Gastrocnemius medialis (tissue), 4 donors: ENCODE results near the gene FRMD6. TPM values are rescaled to one million over a fixed set of nuclear protein-coding genes. Genes with fewer than 3 reads are reported as not detected.
A peak's percentile ranks its signal among the peaks of the same experiment; 100 is the strongest.

ENCODE experiments used
- ATAC-seq, 2 donors: fragments of 150-250 bp; one replicate each; pipeline ENCODE4 v1.9.1; 2016
- DNase-seq, 2 donors: peaks; one replicate each; pipeline ENCODE4 v3.0.0-alpha.2; 2019
- H3K27ac ChIP-seq, 4 donors: fragments of 200-600 bp; sonication (generic); 1 replicate in 1 of 4; 2 replicates in 3 of 4; pipeline ENCODE4 v1.5.1; 2016 to 2018; ENCODE audit warnings: mild to moderate bottlenecking in 2 of 4, moderate library complexity in 1 of 4
- H3K27me3 ChIP-seq, 3 donors: fragments of 200-600 bp; sonication (generic) in 2 of 3; 1 replicate in 1 of 3; 2 replicates in 2 of 3; pipeline versions ENCODE4 v1.5.1 to v1.6.0; 2016 to 2019; ENCODE audit warnings: mild to moderate bottlenecking in 1 of 3, moderate library complexity in 1 of 3
- H3K36me3 ChIP-seq, 2 donors: fragments of 200-600 bp; sonication (generic) in 1 of 2; one replicate each; pipeline ENCODE4 v1.5.1; 2017 to 2018
- H3K4me1 ChIP-seq, 2 donors: fragments of 200-600 bp; sonication (generic) in 1 of 2; one replicate each; pipeline ENCODE4 v1.5.1; 2016 to 2017; ENCODE audit warnings: mild to moderate bottlenecking in 2 of 2
- H3K4me3 ChIP-seq, 4 donors: fragments of 200-600 bp; sonication (generic) in 3 of 4; 1 replicate in 1 of 4; 2 replicates in 3 of 4; pipeline ENCODE4 v1.5.1; 2016 to 2019; ENCODE audit warnings: mild to moderate bottlenecking in 2 of 4
- H3K9me3 ChIP-seq, 3 donors: fragments of 200-600 bp; sonication (generic) in 2 of 3; 1 replicate in 1 of 3; 2 replicates in 2 of 3; pipeline ENCODE4 v1.5.1; 2016 to 2019
- POLR2A ChIP-seq, 2 donors: fragments of 450-650 bp; IDR thresholded peaks; one replicate each; pipeline ENCODE4 v1.6.1; 2017; ENCODE audit warnings: antibody characterized with exemption in 2 of 2, mild to moderate bottlenecking in 2 of 2, moderate library complexity in 2 of 2
- in situ Hi-C, 4 donors: fragments of 200-750 bp; cut with MboI; loops; one replicate each; pipeline versions ENCODE4 v1.15.0 to v1.8.0; 2017; ENCODE audit warnings: low sequenced_read_pairs in 4 of 4
- intact Hi-C: fragments of 100-400 bp; cut with DNase I; formaldehyde crosslinking; loops from one replicate; pipeline ENCODE4 v1.15.1; 2023; ENCODE audit warnings: low total_unique reads
- total RNA-seq, 4 donors: library from RNA; depleted of rRNA; stranded (reverse); fragments of >200 nt; gene quantifications; one replicate each; pipeline versions ENCODE4 v1.1.0 to v1.2.3, GENCODE V29; 2016
- TF ChIP-seq, protein P1 (sequence below), 5 experiments: fragments of 450-650 bp in 3 of 5; fragments of 200-600 bp in 2 of 5; sonication (generic) in 2 of 5; IDR thresholded peaks in 4 of 5; conservative IDR thresholded peaks in 1 of 5; 1 replicate in 4 of 5; 2 replicates in 1 of 5; pipeline ENCODE4 v1.5.1; 2016 to 2019; ENCODE audit warnings: antibody characterized with exemption in 5 of 5, mild to moderate bottlenecking in 3 of 5, moderate library complexity in 3 of 5

The FRMD6 gene
- total RNA-seq, 4 donors from 2014 or later, result 6.7 to 15.9 (median 13.0) TPM

GRCh38 chr14:51674294-51675002 lies 22.7 kb downstream of the FRMD6 start:
- peaks cover 13 to 24% of the 10 kb centered on the region in 2 donors for H3K4me1 ChIP-seq
- DNase-seq, result no peak
- H3K27me3 ChIP-seq, result no peaks in the 10 kb centered on the region
- no peaks in the 10 kb centered on the region for H3K9me3 ChIP-seq
- no peak for TF ChIP-seq POLR2A (IDR thresholded peaks at IDR 0.05)
- ATAC-seq, result no peak
- no peaks in the 10 kb centered on the region for H3K36me3 ChIP-seq
- H3K27ac ChIP-seq, result no peak overlapping the region
- no peak overlapping the region for H3K4me3 ChIP-seq
- intact Hi-C loops, result no loop called here
- in situ Hi-C loops, result no loop called here

GRCh38 chr14:51676549-51676948 lies 24.8 kb downstream of the FRMD6 start:
- ATAC-seq (no peak), DNase-seq (no peak)
- Histone ChIP-seq H3K36me3 (no peaks in the 10 kb centered on the region), H3K4me1 (peaks cover 13 to 28% of the 10 kb centered on the region in 2 donors), H3K4me3 (no peak overlapping the region), H3K27ac (peak overlapping the region in 2 of 4 donors; percentile 21 to 43), H3K9me3 (no peaks in the 10 kb centered on the region), H3K27me3 (no peaks in the 10 kb centered on the region)
- in situ Hi-C loops (no loop called here), intact Hi-C loops (no loop called here)
- no peak for TF ChIP-seq POLR2A (IDR thresholded peaks at IDR 0.05)
- TF ChIP-seq, protein P1, sequence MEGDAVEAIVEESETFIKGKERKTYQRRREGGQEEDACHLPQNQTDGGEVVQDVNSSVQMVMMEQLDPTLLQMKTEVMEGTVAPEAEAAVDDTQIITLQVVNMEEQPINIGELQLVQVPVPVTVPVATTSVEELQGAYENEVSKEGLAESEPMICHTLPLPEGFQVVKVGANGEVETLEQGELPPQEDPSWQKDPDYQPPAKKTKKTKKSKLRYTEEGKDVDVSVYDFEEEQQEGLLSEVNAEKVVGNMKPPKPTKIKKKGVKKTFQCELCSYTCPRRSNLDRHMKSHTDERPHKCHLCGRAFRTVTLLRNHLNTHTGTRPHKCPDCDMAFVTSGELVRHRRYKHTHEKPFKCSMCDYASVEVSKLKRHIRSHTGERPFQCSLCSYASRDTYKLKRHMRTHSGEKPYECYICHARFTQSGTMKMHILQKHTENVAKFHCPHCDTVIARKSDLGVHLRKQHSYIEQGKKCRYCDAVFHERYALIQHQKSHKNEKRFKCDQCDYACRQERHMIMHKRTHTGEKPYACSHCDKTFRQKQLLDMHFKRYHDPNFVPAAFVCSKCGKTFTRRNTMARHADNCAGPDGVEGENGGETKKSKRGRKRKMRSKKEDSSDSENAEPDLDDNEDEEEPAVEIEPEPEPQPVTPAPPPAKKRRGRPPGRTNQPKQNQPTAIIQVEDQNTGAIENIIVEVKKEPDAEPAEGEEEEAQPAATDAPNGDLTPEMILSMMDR (IDR thresholded peaks at IDR 0.05 in 4 of 5, conservative IDR thresholded peaks at IDR 0.05 in 1 of 5), result no peak

DNA sequence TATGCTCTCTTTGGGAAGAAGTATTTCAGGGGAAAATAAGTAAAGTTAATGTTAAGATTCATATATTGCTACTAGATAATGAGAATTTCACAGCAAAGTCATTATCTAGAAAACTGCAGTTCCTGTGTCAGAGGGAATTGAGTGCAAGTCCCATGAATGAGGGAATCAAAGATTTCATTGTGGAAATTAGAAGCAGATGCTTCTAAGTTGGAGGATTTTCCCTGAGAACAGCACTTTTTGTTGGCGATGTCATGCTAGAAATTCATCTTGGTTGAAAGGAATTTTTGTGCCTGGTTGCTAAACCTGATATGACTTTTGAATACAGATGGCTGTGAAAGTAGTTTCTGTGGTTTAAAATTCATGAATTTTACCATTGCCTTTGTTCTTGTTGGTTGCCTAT lies 25.6 kb downstream of the FRMD6 start:
- peaks cover 13 to 28% of the 10 kb centered on the region in 2 donors for H3K4me1 ChIP-seq
- H3K27me3 ChIP-seq, result no peaks in the 10 kb centered on the region
- H3K4me3 ChIP-seq, result no peak overlapping the region
- DNase-seq (no peak), ATAC-seq (no peak)
- intact Hi-C loops, result no loop called here
- in situ Hi-C loops, result no loop called here
- H3K9me3 ChIP-seq, result no peaks in the 10 kb centered on the region
- TF ChIP-seq, protein P1 (IDR thresholded peaks at IDR 0.05 in 4 of 5, conservative IDR thresholded peaks at IDR 0.05 in 1 of 5), result no peak
- no peaks in the 10 kb centered on the region for H3K36me3 ChIP-seq
- H3K27ac ChIP-seq, result peak overlapping the region in 2 of 4 donors; percentile 21 to 43

DNA sequence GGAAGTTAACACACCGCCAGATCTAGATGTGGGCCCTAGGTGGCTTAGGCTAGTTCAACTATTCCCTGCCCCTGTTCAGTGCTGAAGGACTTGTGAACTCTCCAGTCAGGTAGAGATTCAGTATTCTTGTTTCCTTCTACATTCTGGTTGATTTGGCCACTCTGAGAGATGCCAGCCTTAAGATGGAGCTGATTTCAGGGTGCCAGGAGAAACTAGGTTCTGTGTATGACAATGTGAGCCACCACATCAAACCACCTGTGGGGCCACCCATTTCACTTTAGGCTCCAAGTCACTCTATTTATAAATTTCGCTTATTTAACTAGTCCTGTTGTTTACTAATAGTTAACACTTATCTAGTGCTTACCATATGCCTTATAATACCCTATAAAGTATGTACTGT lies 26.0 kb downstream of the FRMD6 start:
- Histone ChIP-seq H3K4me1 (peaks cover 17 to 28% of the 10 kb centered on the region in 2 donors), H3K4me3 (no peak overlapping the region), H3K9me3 (no peaks in the 10 kb centered on the region), H3K27ac (peak overlapping the region in 1 of 4 donors; percentile 25), H3K27me3 (no peaks in the 10 kb centered on the region), H3K36me3 (no peaks in the 10 kb centered on the region)
- ATAC-seq, result no peak
- DNase-seq, result no peak
- TF ChIP-seq, protein P1 (IDR thresholded peaks at IDR 0.05 in 4 of 5, conservative IDR thresholded peaks at IDR 0.05 in 1 of 5), result no peak
- no peak for TF ChIP-seq POLR2A (IDR thresholded peaks at IDR 0.05)
- intact Hi-C loops (no loop called here), in situ Hi-C loops (no loop called here)

- intact Hi-C loops, result no loop called here
Observed at GRCh38 chr14:51680031-51680430, 28.3 kb downstream of the FRMD6 start.

More at GRCh38 chr14:51680031-51680430, 28.3 kb downstream of the FRMD6 start:
- Histone ChIP-seq H3K9me3 (no peaks in the 10 kb centered on the region), H3K4me3 (no peak overlapping the region), H3K36me3 (no peaks in the 10 kb centered on the region), H3K4me1 (peaks cover 17 to 28% of the 10 kb centered on the region in 2 donors), H3K27me3 (no peaks in the 10 kb centered on the region), H3K27ac (no peak overlapping the region)
- in situ Hi-C loops, result no loop called here
- DNase-seq (no peak), ATAC-seq (no peak)
- TF ChIP-seq POLR2A (IDR thresholded peaks at IDR 0.05), result no peak
- TF ChIP-seq, protein P1 (IDR thresholded peaks at IDR 0.05 in 4 of 5, conservative IDR thresholded peaks at IDR 0.05 in 1 of 5), result no peak
